Right forelimb (tissue), 1 donor: Measurements from ENCODE around the gene UBXN6.

ENCODE experiments used
- DNase-seq: peaks from one replicate; pipeline ENCODE4 v3.0.0-alpha.2; 2018

Gene UBXN6, protein sequence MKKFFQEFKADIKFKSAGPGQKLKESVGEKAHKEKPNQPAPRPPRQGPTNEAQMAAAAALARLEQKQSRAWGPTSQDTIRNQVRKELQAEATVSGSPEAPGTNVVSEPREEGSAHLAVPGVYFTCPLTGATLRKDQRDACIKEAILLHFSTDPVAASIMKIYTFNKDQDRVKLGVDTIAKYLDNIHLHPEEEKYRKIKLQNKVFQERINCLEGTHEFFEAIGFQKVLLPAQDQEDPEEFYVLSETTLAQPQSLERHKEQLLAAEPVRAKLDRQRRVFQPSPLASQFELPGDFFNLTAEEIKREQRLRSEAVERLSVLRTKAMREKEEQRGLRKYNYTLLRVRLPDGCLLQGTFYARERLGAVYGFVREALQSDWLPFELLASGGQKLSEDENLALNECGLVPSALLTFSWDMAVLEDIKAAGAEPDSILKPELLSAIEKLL

DNA sequence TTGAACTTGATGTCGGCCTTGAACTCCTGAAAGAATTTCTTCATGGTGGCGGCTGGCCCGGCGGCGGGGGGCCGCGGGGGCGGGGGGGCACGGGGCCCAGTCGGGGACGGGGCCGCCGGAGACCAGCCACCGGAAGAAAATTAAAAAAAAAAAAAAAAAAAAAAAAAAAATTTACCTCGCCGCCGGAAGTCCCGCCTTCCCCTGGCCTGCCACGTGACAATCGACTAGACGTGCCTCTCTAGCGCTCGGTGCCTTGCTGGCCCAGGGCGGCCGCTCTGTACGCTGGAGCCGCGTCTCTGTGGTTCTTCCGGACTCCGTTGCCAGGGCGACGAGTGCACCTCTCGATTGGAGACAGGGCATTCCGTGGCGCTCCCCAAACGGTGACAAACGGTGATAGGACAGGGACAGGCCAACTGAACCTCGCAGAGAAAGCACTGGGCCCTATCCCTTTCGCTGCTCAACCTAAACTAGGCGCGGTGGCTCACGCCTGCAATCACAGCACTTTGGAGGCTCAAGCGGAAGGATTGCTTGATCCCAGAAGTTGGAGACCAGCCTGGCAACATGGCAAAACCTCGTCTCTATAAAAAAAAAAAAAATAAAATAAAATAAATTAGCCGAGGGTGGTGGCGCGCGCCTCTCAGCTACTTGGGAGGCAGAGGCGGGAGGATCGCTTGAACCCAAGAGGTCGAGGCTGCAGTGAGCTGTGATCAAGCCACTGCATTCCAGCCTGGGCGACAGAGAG, at the start of gene UBXN6:
Gene UBXN6, minus strand, starts transcription at position 141 of the 742 bp plus-strand sequence. Its CDS starts 97 bp downstream, at position 44.
- peak; percentile 98 for DNase-seq

DNA sequence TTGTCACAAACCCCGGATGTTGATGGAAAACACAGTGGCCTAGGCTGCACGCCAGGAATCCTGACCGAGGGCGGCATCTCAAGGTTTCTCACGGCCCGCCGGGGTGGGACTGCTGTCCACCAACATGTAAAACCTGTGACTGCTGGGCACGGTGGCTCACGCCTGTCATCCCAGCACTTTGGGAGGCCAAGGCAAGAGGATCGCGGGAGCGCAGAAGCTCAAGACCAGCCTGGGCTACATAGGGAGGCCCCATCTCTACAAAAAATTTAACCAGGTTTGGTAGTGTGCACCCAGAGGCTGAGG, 49.5 kb upstream of the UBXN6 start:
- no peak for DNase-seq

DNA sequence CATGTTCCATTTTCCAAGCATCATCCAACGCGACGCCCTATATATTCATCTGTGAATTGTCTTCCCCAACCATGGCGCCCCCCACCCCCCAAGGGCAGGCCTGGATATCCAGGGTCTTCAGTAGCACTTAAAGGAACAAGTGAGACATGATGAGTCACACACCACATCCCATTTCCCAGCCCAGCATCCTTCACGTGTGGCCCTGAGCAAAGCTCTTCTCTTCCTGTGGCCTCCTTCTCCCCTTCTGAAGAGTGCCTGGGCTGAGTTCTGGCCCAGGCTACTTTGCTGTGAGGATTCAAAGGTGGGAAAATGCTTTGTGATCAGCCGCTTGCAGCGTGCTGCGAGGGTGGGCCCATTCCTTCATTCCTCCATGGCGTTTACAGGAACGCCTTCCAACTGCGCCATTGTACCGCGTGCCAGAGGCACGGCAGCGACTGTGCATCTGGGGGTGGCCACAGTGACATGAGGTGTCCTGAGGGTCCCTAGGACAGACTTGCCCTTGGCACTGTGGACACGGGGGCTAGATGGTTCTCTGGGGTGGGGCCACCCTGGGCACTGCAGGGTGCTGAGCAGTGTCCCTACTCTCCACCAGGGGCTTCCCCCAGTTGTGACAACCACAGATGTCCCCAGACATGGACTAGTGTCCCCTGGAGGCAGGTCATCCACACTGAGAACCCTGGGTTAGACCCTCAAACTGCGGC, 49.0 kb upstream of the UBXN6 start:
- DNase-seq, result no peak

GRCh38 chr19:4505570-4506448, 48.2 kb upstream of the UBXN6 start:
- no peak for DNase-seq

DNA sequence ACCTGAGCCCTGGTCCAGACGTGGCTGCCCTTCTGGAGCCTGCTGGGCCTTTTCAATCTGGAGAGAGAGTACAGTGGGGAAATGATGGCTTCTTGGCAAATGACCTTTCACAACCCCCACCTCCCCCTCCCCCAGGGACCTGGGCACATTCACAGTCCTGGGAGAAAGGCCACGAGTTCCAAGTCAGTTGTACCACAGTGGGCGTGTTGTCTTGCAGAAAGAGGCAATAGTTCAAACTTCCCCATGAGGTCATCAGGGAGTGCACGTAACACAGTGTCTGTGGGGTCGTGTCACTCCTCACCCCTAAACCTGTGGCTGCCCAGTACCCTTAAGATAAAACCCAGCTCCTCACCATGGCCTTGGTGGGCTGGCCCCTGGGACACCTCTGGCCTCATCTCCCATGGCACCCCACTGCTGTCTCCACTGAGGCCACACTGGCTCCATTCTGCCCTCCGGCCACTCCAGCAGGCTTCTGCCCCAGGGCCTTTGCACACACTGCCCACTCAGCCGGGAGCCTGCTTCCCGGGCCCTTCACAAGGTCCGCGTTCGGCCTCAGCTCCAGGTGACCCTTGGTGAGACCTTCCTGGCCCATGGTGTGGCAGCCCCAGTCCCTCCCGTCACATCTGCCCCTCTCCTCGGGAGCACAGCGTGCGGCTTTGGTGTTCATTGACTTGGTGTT, 47.4 kb upstream of the UBXN6 start:
- no peak for DNase-seq

- DNase-seq, result peak; percentile 64
Observed at GRCh38 chr19:4504297-4504701, 46.7 kb upstream of the UBXN6 start.

DNA sequence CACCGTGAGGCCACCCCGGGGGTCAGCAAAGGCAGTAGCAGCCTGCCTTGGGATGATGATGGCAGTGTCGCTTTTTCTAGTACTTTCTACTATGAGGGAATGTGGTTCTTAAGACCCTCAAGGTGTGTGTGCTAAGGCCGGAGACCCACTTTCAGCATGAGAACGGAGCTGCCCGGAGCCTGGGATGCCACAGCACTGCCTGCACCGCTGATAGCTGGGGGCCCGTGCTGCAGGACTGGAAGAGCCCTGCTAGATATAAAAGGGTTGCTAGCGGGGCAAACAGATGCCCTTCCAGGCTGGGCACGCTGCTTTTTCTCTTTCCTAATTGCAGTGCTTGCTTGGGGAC, 46.2 kb upstream of the UBXN6 start:
- no peak for DNase-seq

DNA sequence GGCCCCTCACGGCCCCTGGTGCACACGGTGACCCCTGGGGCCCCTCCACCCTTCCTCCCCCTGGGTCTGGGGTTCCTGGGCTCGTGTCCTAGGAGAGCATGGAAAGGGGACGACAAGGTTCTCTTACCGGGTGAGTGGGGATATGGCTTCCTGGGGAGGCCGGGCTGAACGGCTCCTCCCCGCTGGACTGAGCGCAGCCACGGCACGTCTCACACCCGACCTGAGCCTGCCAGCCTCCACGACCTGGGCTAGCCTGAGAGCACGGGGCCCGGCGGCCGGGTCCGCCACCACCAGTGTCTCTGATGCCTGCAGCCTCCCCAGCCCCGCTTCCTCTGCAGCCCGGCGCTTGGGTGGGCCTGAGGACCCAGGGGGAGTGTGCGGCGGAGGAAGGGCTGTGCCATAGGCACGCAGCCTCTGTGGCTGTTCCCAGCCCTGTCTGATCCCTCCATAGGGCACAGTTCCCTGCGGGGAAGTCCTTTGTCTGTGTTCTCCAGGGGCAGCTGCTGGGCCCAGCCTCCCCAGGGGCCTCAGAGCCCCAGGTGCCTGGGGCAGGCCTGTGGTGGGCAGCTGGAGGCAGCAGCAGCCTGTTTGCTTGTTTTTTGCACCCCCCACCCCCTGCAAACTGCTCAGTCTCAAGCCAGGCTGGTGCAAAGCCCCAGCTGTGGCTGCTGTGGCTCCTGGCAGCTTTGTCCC, 45.7 kb upstream of the UBXN6 start:
- DNase-seq, result no peak

GRCh38 chr19:4502282-4503131, 44.9 kb upstream of the UBXN6 start:
- DNase-seq, result no peak

- no peak for DNase-seq
Observed at GRCh38 chr19:4501691-4502090, 44.1 kb upstream of the UBXN6 start.

GRCh38 chr19:4500841-4501591, 43.4 kb upstream of the UBXN6 start:
- no peak for DNase-seq

DNA sequence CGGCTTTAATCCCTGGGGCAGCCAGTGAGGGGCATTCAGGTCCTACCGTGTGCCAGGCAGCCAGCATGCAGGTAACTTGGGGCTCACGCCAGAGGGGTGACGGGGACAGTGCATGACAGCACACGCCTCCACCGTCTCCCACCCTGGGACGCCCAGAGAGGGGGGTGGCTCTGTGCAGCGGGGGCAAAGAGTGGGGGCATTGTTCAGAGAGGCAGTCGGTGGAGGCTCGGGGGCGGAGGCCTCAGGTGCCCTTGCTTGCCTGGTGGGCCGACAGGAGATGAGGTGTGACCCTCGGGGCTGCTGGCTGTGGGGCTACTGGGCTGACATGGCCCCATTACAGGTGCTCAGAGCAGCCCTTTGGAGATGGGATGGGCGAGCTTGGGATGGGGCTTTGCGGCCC, 42.3 kb upstream of the UBXN6 start:
- DNase-seq, result no peak

DNA sequence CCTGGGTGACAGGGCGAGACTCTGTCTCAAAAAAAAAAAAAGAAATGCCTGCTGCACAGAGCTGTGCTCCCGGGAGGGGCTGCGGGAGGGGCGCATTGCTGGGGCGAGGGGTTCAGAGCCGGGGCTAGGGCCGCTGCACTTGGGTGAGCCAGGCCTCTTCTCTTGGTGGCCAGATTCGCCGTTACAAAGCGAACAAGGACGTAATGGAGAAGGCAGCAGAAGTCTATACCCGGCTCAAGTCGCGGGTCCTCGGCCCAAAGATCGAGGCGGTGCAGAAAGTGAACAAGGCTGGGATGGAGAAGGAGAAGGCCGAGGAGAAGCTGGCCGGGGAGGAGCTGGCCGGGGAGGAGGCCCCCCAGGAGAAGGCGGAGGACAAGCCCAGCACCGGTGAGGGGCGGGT, 41.7 kb upstream of the UBXN6 start:
- no peak for DNase-seq

GRCh38 chr19:4498694-4499093, 41.1 kb upstream of the UBXN6 start:
- no peak for DNase-seq

DNA sequence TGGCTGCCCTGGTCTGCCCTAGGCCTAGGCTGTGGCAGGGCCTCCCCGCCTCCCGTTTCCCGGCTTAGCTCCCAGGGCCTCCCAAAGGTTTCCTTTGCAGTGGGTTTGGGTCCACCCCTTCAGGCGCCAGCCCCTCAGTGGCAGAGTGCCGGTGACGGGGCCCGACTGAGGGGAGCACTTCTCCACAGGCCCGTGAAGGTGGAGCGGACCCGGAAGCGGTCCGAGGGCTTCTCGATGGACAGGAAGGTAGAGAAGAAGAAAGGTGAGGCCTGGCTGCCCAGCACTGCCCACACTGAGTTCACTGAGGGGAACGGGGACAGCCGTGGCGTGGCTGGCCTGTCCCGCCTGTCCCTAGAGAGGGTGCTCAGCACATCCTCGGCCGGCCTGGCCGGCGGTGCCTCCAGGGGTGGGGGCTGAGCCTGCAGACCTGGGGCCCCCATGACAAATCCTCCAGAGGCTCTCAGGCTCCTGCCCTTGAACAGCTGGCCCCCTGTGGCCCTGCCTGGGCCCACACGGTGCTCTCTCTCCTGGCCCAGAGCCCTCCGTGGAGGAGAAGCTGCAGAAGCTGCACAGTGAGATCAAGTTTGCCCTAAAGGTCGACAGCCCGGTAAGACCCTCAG, 40.3 kb upstream of the UBXN6 start:
- no peak for DNase-seq

GRCh38 chr19:4496304-4496703, 38.7 kb upstream of the UBXN6 start:
- DNase-seq, result no peak

- no peak for DNase-seq
Observed at GRCh38 chr19:4495471-4495870, 37.9 kb upstream of the UBXN6 start.

DNA sequence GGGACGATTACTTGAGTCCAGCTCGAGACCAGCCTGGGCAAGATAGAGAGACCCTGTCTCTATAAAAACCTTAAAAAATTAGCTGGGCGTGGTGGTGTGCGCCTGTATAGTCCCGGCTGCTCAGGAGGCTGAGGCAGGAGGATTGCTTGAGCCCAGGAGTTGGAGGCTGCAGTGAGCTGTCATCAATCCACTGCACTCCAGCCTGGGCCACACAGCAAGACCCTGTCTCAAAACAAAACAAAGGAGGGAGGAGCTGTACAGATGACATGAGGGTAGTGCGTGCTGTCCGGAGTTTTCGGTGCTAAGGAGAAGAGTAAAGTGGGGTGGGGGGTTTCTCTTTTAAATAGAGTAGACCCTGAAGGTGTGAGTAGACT, 37.1 kb upstream of the UBXN6 start:
- no peak for DNase-seq

- no peak for DNase-seq
Observed at GRCh38 chr19:4493929-4494690, 36.5 kb upstream of the UBXN6 start.
